Cardiac muscle cell (in vitro differentiated cells and primary cell): ENCODE measurements around the gene SLC6A12. TPM values are rescaled to one million over a fixed set of nuclear protein-coding genes. Genes with fewer than 3 reads are reported as not detected.

Source experiments
- DNase-seq, 2 donors: peaks; one replicate each; pipeline versions ENCODE4 v3.0.0 to v3.0.0-alpha.2; 2010 to 2017; ENCODE audit warnings: low read depth in 1 of 2, low spot score in 1 of 2
- H3K27ac ChIP-seq: fragments of 200-600 bp; sonication (generic); 2 replicates; pipeline ENCODE4 v1.5.1; 2016
- H3K27me3 ChIP-seq: fragments of 200-600 bp; sonication (generic); 2 replicates; pipeline ENCODE4 v1.6.0; 2016; ENCODE audit warnings: control low read depth
- H3K36me3 ChIP-seq: fragments of 200-600 bp; sonication (generic); 2 replicates; pipeline ENCODE4 v1.5.1; 2016; ENCODE audit warnings: control low read depth
- H3K4me1 ChIP-seq: fragments of 200-600 bp; sonication (generic); 2 replicates; pipeline ENCODE4 v1.8.1; 2017; ENCODE audit warnings: low read depth, mild to moderate bottlenecking, mixed run types
- H3K4me3 ChIP-seq: fragments of 200-600 bp; sonication (generic); 2 replicates; pipeline ENCODE4 v1.5.1; 2016; ENCODE audit warnings: mild to moderate bottlenecking
- H3K9me3 ChIP-seq: fragments of 200-600 bp; sonication (generic); 2 replicates; pipeline ENCODE4 v1.5.1; 2017; ENCODE audit warnings: low read depth, mild to moderate bottlenecking, control low read depth
- polyA plus RNA-seq: library from polyadenylated mRNA; unstranded; fragments of >200 nt; fragmentation: Nextera tagmentation; extraction: Ambion mirVana; gene quantifications from 2 replicates; pipeline ENCODE4 v1.2.1, GENCODE V29; 2016
- total RNA-seq: library from RNA; depleted of rRNA; stranded (reverse); fragments of >200 nt; gene quantifications from 2 replicates; pipeline ENCODE4 v1.2.3, GENCODE V29; 2016
- TF ChIP-seq, protein P1 (sequence below): IDR thresholded peaks from 2 replicates; pipeline ENCODE4 v1.5.1; 2012; ENCODE audit warnings: low read depth, mild to moderate bottlenecking, low read length

SLC6A12 gene
- total and polyA plus RNA-seq, 2 experiments from 2014 or later = 0.24 to 0.33 TPM

DNA sequence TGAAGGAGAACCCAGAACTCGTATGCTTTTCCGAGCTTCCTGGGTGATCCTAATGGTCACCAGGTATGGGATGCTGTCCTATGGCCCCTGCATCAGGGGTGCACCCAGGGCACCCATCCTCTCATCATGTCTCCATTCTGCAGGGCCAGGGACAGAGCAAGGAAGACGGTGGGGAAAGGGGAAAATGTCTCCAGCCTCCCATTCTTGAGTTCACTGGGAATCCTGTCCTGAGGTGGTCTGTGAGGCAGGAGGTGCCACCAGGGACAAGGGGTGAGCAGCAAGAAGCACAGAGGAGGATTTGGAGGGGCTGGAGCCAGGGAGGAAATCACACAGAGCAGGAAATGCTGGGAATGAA, 14.9 kb upstream of the SLC6A12 start:
- Histone ChIP-seq H3K4me3 (no peak overlapping the region), H3K9me3 (no peaks in the 10 kb centered on the region), H3K36me3 (no peaks in the 10 kb centered on the region), H3K27me3 (no peaks in the 10 kb centered on the region), H3K27ac (no peak overlapping the region), H3K4me1 (peaks cover 3% of the 10 kb centered on the region)
- TF ChIP-seq, protein P1, sequence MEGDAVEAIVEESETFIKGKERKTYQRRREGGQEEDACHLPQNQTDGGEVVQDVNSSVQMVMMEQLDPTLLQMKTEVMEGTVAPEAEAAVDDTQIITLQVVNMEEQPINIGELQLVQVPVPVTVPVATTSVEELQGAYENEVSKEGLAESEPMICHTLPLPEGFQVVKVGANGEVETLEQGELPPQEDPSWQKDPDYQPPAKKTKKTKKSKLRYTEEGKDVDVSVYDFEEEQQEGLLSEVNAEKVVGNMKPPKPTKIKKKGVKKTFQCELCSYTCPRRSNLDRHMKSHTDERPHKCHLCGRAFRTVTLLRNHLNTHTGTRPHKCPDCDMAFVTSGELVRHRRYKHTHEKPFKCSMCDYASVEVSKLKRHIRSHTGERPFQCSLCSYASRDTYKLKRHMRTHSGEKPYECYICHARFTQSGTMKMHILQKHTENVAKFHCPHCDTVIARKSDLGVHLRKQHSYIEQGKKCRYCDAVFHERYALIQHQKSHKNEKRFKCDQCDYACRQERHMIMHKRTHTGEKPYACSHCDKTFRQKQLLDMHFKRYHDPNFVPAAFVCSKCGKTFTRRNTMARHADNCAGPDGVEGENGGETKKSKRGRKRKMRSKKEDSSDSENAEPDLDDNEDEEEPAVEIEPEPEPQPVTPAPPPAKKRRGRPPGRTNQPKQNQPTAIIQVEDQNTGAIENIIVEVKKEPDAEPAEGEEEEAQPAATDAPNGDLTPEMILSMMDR = no peak
- DNase-seq = no peak

DNA sequence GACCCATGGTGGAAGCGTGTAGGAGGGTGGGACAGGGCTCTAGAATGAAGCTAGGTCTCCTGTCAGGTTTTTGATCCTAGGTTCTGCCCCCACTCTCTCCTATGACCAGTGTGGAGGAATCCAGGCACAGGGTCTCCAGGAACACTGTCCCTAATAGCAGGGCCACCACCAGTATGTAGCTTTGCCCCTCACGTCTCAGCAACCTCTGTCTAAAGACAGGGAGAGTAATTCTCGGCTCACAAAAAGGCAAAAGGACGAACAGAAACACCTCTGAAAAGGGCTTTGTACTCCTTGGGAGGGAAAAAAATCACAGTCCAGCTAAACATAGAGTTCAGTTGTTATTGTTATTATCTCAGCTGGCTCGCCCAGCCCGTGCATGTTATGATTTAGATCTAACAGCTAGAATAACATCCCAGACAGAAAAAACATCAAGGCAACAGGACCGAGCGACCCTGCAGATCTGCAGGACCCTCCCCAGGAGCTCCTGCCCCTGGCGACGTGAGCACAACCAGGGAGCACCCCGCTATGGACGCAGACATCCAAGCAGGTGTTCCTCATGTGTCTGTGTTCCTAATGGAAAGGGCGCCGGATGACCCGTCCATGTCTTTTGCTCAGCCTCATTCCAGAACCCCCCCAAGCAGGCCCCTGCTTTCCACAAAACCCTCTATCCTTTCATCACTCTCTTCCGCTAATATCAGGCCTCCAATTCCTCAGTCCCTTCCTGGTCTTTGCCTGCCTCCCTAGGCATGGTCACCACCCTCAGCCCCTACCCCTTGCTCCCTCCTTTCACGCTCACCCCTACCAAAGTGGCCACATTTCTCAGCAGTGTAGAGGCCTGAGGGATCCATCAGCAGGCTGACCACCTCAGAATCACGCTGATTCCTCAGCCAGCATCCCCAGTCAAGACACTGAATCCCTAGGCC, 14.2 kb upstream of the SLC6A12 start:
- H3K4me1 ChIP-seq = peaks cover 3% of the 10 kb centered on the region
- TF ChIP-seq, protein P1 = no peak
- H3K9me3 ChIP-seq = no peaks in the 10 kb centered on the region
- H3K36me3 ChIP-seq = no peaks in the 10 kb centered on the region
- H3K27me3 ChIP-seq = no peaks in the 10 kb centered on the region
- H3K27ac ChIP-seq = no peak overlapping the region
- no peak for DNase-seq
- H3K4me3 ChIP-seq = no peak overlapping the region

GRCh38 chr12:227286-227915, 13.4 kb upstream of the SLC6A12 start:
- H3K9me3 ChIP-seq = no peaks in the 10 kb centered on the region
- H3K4me3 ChIP-seq = no peak overlapping the region
- H3K4me1 ChIP-seq = no peaks in the 10 kb centered on the region
- H3K27ac ChIP-seq = no peak overlapping the region
- H3K36me3 ChIP-seq = no peaks in the 10 kb centered on the region
- TF ChIP-seq, protein P1 = no peak
- no peak for DNase-seq
- no peaks in the 10 kb centered on the region for H3K27me3 ChIP-seq

DNA sequence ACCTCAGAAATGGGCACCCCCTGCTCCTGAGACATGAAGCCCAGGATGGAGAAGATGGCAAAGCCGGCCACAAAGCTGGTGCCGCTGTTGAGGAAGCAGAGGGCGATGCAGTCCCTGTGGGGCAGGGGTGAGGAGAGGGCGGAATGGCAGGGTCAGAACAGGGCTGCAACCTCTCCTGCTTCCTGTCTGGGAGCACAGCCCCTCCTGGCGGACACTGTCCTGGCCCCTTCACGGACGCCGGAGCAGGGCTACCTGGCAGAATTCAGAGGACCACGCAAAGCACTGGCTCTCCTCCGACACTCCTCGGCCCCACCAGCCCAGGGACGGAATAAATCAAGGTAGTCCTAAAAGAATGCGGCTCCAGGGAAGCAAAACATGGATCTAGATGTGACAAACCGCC, 12.4 kb upstream of the SLC6A12 start:
- Histone ChIP-seq H3K9me3 (no peaks in the 10 kb centered on the region), H3K27ac (no peak overlapping the region), H3K27me3 (no peaks in the 10 kb centered on the region), H3K4me3 (no peak overlapping the region), H3K4me1 (no peaks in the 10 kb centered on the region), H3K36me3 (no peaks in the 10 kb centered on the region)
- DNase-seq = no peak
- TF ChIP-seq, protein P1 = no peak

DNA sequence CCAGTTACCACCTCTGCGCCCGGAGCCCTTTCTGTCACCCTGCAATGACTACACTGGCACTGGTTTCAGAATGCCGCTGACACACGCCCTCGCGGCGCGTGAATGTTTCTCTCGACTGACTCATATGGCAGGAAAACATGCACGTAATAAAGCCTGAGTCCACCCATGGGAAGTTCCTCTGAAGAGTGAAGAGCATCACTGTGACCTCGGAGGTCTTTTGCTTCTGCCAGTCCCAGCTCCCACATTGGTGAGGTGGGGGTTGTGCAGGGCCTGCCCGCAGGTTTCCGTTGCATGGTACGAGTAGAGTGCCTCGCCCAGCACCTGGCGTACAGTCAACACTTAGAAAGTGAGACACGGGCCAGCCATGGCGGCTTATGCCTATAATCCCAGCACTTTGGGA, 11.1 kb upstream of the SLC6A12 start:
- no peaks in the 10 kb centered on the region for H3K36me3 ChIP-seq
- H3K27ac ChIP-seq = no peak overlapping the region
- TF ChIP-seq, protein P1 = no peak
- no peaks in the 10 kb centered on the region for H3K27me3 ChIP-seq
- no peaks in the 10 kb centered on the region for H3K9me3 ChIP-seq
- peaks cover 6% of the 10 kb centered on the region for H3K4me1 ChIP-seq
- DNase-seq = no peak
- H3K4me3 ChIP-seq = no peak overlapping the region
